HUES64 (cell line): ENCODE data around the gene CDH12.

Experiments
- H3K27ac ChIP-seq: 2 replicates; pipeline ENCODE4 v1.7.0; 2013; ENCODE audit warnings: low read depth, low read length, inconsistent platforms
- H3K27me3 ChIP-seq: 2 replicates; pipeline ENCODE4 v1.6.1; 2013; ENCODE audit warnings: mild to moderate bottlenecking, low read length; ENCODE audit not compliant: insufficient read depth
- H3K36me3 ChIP-seq: 2 replicates; pipeline ENCODE4 v1.6.1; 2013; ENCODE audit warnings: mild to moderate bottlenecking, low read length; ENCODE audit not compliant: insufficient read depth
- H3K4me1 ChIP-seq: 2 replicates; pipeline ENCODE4 v1.6.1; 2013; ENCODE audit warnings: mild to moderate bottlenecking, low read length, moderate library complexity; ENCODE audit not compliant: insufficient read depth
- H3K4me3 ChIP-seq: 2 replicates; pipeline ENCODE4 v1.5.1; 2013; ENCODE audit warnings: mild to moderate bottlenecking, low read length, moderate library complexity
- H3K9ac ChIP-seq: 2 replicates; pipeline ENCODE4 v1.6.1; 2013; ENCODE audit warnings: mild to moderate bottlenecking, low read depth, low read length
- H3K9me3 ChIP-seq: 2 replicates; pipeline ENCODE4 v1.6.1; 2013; ENCODE audit warnings: low read depth, low read length; ENCODE audit not compliant: insufficient read depth
- WGBS: fragments of 150-250, 120-280 bp; methylation state at CpG from one replicate; pipeline ENCODE4 v1.1.7; 2013; ENCODE audit warnings: missing lambda C conversion rate; 5-methylcytosine and 5-hydroxymethylcytosine counted together

CDH12 gene

DNA sequence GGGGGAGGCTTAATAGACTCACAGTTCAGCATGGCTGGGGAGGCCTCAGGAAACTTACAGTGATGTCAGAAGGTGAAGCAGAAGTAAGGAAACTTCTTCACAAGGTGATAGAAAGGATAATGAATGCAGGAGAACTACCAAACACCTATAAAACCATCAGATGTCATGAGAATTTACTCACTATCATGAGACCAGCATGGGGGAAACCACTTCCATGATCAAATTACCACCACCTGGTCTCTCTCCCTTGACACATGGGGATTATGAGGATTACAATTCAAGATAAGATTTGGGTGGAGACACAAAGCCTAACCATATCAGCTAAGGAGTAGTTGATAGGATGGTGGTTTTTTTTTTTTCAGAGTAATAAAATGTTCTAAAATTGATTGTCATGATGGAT, 201.8 kb downstream of the CDH12 start:
- Histone ChIP-seq H3K4me3 (no peak overlapping the region), H3K4me1 (no peaks in the 10 kb centered on the region), H3K27ac (no peak overlapping the region), H3K36me3 (no peaks in the 10 kb centered on the region), H3K27me3 (no peaks in the 10 kb centered on the region), H3K9ac (no peak overlapping the region), H3K9me3 (no peaks in the 10 kb centered on the region)

DNA sequence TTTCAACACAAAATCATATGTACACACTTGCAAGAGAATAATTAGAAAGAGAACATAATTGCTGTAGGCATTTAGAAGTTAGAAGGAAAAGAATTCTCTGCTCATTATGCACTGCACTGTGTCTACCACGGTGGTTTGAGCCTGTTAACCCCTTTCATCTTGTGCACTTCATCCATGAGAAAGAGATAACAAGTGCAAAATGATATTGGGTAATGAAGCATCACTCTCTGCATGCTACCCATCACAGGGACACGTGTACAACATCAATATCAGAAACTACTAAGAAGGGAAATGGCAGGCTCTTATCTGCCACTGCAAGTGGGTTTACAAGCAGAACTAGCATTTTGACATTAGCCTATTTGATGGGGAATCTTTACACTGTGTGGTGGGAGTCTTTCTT, 202.6 kb downstream of the CDH12 start:
- no peaks in the 10 kb centered on the region for H3K4me1 ChIP-seq
- H3K27ac ChIP-seq = no peak overlapping the region
- no peaks in the 10 kb centered on the region for H3K27me3 ChIP-seq
- no peaks in the 10 kb centered on the region for H3K9me3 ChIP-seq
- no peak overlapping the region for H3K9ac ChIP-seq
- no peak overlapping the region for H3K4me3 ChIP-seq
- no peaks in the 10 kb centered on the region for H3K36me3 ChIP-seq
- 90% methylated on average over 2 of the region's 2 CpGs for WGBS

DNA sequence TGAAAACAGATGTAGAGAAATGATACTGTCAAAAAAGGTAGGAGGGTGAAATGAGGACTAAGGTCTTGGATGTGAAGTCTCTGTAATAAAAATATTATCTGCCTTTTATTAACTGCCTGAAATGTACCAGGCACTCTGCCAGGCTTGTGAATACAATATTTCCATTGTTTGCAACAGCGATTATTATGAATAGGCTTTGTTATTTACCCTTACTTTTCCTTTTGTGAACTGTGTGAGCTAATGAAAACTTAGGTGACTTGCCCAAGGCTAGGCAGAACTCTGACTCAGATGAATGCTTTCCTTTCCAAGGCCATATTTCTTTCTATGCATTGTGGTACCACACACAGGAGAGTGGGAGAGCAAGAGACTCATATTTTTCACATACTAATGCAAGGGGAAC, 204.1 kb downstream of the CDH12 start:
- H3K27me3 ChIP-seq = no peaks in the 10 kb centered on the region
- H3K27ac ChIP-seq = no peak overlapping the region
- no peaks in the 10 kb centered on the region for H3K9me3 ChIP-seq
- H3K36me3 ChIP-seq = no peaks in the 10 kb centered on the region
- no peak overlapping the region for H3K9ac ChIP-seq
- H3K4me3 ChIP-seq = no peak overlapping the region
- no peaks in the 10 kb centered on the region for H3K4me1 ChIP-seq
- 100% methylated on average over 1 of the region's 1 CpG for WGBS

DNA sequence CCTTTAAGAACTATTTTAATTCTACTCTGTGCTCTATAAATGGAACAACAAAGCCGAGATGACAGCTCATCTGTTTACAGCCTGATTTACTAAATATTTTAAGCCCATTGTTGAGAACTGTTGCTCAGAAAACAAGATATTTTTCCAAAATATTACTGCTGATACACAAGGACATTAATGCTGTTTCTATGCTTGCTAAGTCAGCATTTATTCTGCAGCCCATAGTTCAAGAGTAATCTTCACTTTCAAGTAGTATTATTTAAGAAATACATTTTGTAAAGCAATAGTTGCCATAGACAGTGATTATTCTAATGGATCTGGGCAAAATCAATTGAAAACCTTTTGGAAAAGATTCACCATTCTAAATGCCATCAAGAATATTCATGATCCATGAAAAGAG, 208.3 kb downstream of the CDH12 start:
- no peak overlapping the region for H3K9ac ChIP-seq
- H3K4me1 ChIP-seq = no peaks in the 10 kb centered on the region
- no peaks in the 10 kb centered on the region for H3K36me3 ChIP-seq
- H3K9me3 ChIP-seq = no peaks in the 10 kb centered on the region
- H3K4me3 ChIP-seq = no peak overlapping the region
- no peak overlapping the region for H3K27ac ChIP-seq
- H3K27me3 ChIP-seq = no peaks in the 10 kb centered on the region
- WGBS = 87% methylated on average over 1 of the region's 1 CpG

DNA sequence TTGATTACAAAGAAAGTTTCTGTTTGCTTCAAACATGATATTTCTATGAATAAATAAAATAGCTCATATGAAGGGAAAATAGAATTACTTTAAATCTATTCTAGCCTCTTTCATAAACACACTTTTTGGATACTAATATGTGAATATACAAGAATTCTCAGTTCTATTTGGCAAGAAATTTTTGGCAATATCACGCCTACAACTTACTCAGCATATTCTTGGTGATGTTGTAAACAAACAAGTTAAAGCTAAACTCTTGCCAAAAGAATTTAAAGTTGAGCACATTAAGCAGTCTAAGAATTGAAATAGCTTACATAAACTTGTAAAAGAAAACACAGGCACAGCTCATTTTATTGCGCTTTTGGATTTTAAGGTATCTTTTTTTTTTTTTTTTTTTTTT, 209.8 kb downstream of the CDH12 start:
- no peaks in the 10 kb centered on the region for H3K36me3 ChIP-seq
- no peaks in the 10 kb centered on the region for H3K4me1 ChIP-seq
- no CpG with 5 or more reads among the region's 2 CpGs for WGBS
- no peak overlapping the region for H3K4me3 ChIP-seq
- H3K9ac ChIP-seq = no peak overlapping the region
- no peak overlapping the region for H3K27ac ChIP-seq
- H3K27me3 ChIP-seq = no peaks in the 10 kb centered on the region
- H3K9me3 ChIP-seq = no peaks in the 10 kb centered on the region

DNA sequence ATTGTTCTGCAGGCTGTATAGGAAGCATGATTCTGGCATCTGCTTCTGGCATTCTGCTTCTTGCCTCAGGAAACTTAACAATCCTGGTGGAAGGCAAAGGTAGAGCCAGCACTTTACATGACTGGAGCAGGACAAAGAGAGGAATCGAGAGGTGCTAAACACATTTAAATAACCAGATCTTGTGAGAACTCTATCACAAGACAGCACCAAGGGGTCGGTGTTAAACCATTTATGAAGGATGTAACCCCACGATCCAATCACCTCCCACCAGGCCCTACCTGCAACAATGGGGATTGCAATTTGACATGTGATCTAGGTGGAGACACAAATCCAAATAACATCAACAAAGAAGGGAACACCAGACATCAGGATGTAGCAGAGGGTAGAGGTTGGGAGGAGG, 221.5 kb downstream of the CDH12 start:
- no peaks in the 10 kb centered on the region for H3K27me3 ChIP-seq
- WGBS = 77% methylated on average over 3 of the region's 3 CpGs
- no peak overlapping the region for H3K27ac ChIP-seq
- H3K4me1 ChIP-seq = peaks cover 10% of the 10 kb centered on the region; the same call in 1 of the 2 replicates
- no peaks in the 10 kb centered on the region for H3K9me3 ChIP-seq
- no peaks in the 10 kb centered on the region for H3K36me3 ChIP-seq
- H3K9ac ChIP-seq = no peak overlapping the region
- H3K4me3 ChIP-seq = no peak overlapping the region

DNA sequence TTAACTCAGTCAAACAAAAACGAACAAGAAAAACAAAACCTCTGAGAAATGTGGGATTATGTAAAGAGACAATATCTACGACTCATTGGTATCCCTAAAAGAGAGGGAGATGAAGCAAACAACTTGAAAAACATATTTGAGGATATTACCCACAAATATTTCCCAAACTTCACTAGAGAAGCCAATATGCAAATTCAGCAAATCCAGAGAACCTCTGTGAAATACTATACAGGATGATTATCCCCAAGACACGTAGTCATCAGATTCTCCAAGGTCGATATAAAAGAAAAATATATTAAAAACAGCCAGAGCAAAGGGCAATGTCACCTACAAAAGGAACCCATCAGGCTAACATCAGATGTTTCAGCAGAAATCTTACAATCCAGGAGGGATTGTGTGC, 226.1 kb downstream of the CDH12 start:
- Histone ChIP-seq H3K9ac (no peak overlapping the region), H3K9me3 (no peaks in the 10 kb centered on the region), H3K4me1 (peaks cover 10% of the 10 kb centered on the region; the same call in 1 of the 2 replicates), H3K27ac (no peak overlapping the region), H3K27me3 (no peaks in the 10 kb centered on the region), H3K36me3 (no peaks in the 10 kb centered on the region), H3K4me3 (no peak overlapping the region)
- 92% methylated on average over 2 of the region's 4 CpGs for WGBS

DNA sequence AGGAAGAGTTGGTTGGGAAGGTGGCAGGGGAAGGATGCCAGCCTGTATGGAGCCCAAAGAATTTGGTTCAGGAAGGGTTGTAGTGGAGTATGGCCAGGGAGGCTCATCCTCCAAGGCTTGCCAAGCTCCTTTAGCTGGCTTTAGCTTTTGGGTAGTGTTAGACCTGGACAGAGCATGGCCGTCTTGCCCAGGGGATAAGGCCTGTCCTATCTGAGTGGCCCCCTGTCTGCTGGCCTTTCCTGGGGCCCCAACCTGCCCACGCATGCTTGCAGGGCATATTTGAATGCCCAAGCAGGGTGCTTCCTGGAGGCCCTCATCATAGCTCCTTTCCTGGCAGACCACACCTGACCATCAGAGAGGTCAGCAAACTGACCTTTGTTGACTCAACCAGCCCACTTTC, 227.7 kb downstream of the CDH12 start:
- Histone ChIP-seq H3K27ac (no peak overlapping the region), H3K4me3 (no peak overlapping the region), H3K9ac (no peak overlapping the region), H3K4me1 (peaks cover 14% of the 10 kb centered on the region), H3K9me3 (no peaks in the 10 kb centered on the region), H3K36me3 (no peaks in the 10 kb centered on the region), H3K27me3 (no peaks in the 10 kb centered on the region)
- WGBS = 95% methylated on average over 2 of the region's 2 CpGs

DNA sequence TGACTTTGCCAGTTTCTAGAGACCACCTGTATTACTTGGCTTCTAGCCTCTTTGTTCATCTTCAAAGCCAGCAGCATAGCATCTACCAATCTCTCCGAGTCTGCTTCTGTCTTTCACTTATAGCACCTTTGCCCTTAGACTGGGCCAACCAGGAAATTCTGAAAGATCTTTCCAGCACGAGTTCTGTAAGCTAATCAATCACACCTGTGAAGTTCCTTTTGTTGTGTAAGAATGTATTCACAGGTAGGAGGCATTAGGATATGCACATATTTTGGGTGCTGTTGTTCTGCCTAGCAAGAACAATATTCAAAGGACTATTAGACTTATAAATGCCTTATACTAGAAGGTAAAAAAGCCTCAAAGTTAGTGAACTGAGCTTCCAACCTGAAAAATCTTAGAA, 232.1 kb downstream of the CDH12 start:
- Histone ChIP-seq H3K9ac (no peak overlapping the region), H3K4me3 (no peak overlapping the region), H3K27ac (peak overlapping the region; percentile 50; the same call in 1 of the 2 replicates), H3K9me3 (no peaks in the 10 kb centered on the region), H3K27me3 (no peaks in the 10 kb centered on the region), H3K36me3 (no peaks in the 10 kb centered on the region), H3K4me1 (peaks cover 24% of the 10 kb centered on the region)
- 19% methylated on average over 2 of the region's 2 CpGs for WGBS

DNA sequence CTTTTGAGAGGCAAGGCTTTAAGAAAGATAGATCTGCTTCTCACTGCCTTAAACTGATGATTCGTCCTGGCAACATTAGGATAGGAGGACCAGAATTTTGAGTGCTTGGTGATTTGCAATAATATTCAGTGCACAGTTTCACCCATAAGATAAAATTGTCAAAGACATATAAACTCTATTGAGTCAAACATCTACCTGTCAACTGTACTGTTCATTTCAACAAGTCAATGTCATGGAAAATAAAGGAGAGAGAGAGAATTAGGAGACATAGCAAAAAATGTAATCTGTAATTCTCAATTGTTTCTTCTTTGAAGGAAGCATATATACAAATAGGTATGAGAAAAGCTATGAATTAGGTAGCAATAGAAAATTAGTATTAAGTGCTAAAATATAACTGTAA, 237.2 kb downstream of the CDH12 start:
- Histone ChIP-seq H3K4me3 (no peak overlapping the region), H3K4me1 (peaks cover 15% of the 10 kb centered on the region), H3K27me3 (peaks cover 34% of the 10 kb centered on the region), H3K9ac (no peak overlapping the region), H3K36me3 (no peaks in the 10 kb centered on the region), H3K9me3 (no peaks in the 10 kb centered on the region), H3K27ac (no peak overlapping the region)
- WGBS = 80% methylated on average over 1 of the region's 1 CpG

DNA sequence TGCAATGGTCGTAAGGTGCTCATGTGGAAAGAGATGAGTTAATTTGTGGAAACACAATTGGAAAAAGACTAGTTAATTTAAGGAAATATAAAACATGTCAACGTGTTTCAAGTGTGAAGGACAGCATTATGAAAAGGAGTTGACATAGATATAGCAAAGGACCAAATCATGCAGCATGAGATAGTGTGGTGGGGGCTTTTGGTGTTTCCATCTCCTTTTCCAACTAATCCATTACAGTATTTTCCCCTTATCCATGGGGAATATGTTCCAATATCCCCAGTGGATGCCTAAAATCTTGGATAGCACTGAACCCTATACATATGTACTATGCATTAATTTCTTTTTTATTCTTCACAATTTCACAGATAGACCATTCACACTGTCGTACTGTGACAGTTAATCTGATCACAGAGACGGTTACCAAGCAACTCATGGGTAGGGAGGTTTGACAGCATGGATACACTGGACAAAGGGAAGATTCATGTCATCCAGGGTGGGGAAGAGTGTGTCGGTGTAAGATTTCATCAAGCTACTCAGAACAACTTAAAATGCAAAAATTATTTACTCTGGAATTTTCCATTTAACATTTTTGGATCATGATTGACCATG, 238.6 kb downstream of the CDH12 start:
- no peak overlapping the region for H3K27ac ChIP-seq
- H3K9me3 ChIP-seq = no peaks in the 10 kb centered on the region
- H3K9ac ChIP-seq = no peak overlapping the region
- no peak overlapping the region for H3K4me3 ChIP-seq
- peaks cover 1% of the 10 kb centered on the region; the same call in 1 of the 2 replicates for H3K4me1 ChIP-seq
- H3K27me3 ChIP-seq = peaks cover 44% of the 10 kb centered on the region
- H3K36me3 ChIP-seq = no peaks in the 10 kb centered on the region
- 93% methylated on average over 4 of the region's 5 CpGs for WGBS

DNA sequence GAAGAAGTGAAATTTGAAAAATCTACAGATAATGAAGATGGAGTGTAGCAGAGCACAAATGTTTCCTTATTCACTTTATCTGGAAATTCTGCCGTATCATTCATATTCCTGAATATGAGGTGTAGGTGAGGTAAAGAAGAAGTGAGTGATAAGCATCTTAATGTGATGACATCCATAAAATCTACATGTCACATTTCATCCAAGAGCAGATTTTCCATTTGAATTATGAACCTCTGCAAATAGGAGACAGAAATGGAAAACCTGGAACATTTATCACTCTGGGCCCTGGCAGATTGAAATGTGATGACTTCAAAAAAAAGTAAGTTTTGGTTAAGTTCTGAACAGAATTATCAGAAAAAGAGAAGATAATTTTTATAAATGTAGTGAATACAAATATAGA, 240.2 kb downstream of the CDH12 start:
- Histone ChIP-seq H3K4me1 (no peaks in the 10 kb centered on the region), H3K9ac (no peak overlapping the region), H3K27me3 (peaks cover 48% of the 10 kb centered on the region), H3K4me3 (no peak overlapping the region), H3K27ac (no peak overlapping the region), H3K36me3 (no peaks in the 10 kb centered on the region), H3K9me3 (peaks cover 6% of the 10 kb centered on the region; the same call in 1 of the 2 replicates)
- WGBS = no CpG with 5 or more reads among the region's 1 CpG
